K562 (cell line): ENCODE data around the gene PHF3. TPM values are rescaled to one million over a fixed set of nuclear protein-coding genes. Genes with fewer than 3 reads are reported as not detected.

Source experiments
- ATAC-seq: fragments of 200-7000 bp; cut with Tn5 transposase; 3 replicates; pipeline ENCODE4 v1.9.1; 2020; ENCODE audit warnings: moderate library complexity
- BruUV-seq: library from RNA; stranded (reverse); fragments of 400-500 nt; replicated peaks from 2 replicates; lab custom pipeline; 2021; lab: Mats Ljungman, UMichigan
- CTCF ChIA-PET: fragments of 300-600 bp; formaldehyde crosslinking; extraction: SDS; loops from one replicate; lab custom pipeline; 2021; ENCODE audit warnings: low intra/inter-chr PET ratio; lab: Yijun Ruan, JAX
- POLR2A ChIA-PET: fragments of 300-600, 350-650 bp; sonication (Branson Sonifier 250); formaldehyde crosslinking; extraction: SDS; loops from one replicate; lab custom pipeline; 2021; ENCODE audit warnings: antibody characterized with exemption, inconsistent platforms; lab: Yijun Ruan, JAX
- DNase-seq, 4 experiments: peaks; one replicate each; pipeline versions ENCODE4 v3.0.0 to v3.0.0-alpha.2; 2011 to 2018; ENCODE audit warnings: low spot score in 3 of 4, mixed read lengths in 3 of 4; ENCODE audit errors: extremely low read depth in 1 of 4
- FAIRE-seq: peaks from 2 replicates; lab custom pipeline; 2011; peaks lifted over from hg19 to GRCh38; lab: Jason Lieb, UNC
- H2AFZ ChIP-seq: 2 replicates; pipeline ENCODE4 v1.6.0; 2011; ENCODE audit warnings: low read depth, low read length, control low read depth, inconsistent platforms
- H3K27ac ChIP-seq: fragments of 200-600 bp; 3 replicates; pipeline ENCODE4 v1.8.0; 2011; ENCODE audit warnings: low read depth, mild to moderate bottlenecking, control low read depth, inconsistent platforms, low read length, moderate library complexity, mixed read lengths; ENCODE audit errors: extremely low read depth
- H3K27me3 ChIP-seq, 2 experiments: fragments of 300-600 bp in 1 of 2; 2 replicates in 1 of 2; 3 replicates in 1 of 2; pipeline versions ENCODE4 v1.6.0 to v1.8.0; 2011; ENCODE audit warnings: inconsistent platforms in 2 of 2, low read length in 2 of 2, mild to moderate bottlenecking in 1 of 2, mixed read lengths in 1 of 2, moderate library complexity in 1 of 2; ENCODE audit not compliant: control insufficient read depth in 2 of 2, insufficient read depth in 2 of 2
- H3K36me3 ChIP-seq: fragments of 300-600 bp; 3 replicates; pipeline ENCODE4 v1.8.0; 2011; ENCODE audit warnings: mild to moderate bottlenecking, low read length, inconsistent platforms; ENCODE audit not compliant: control insufficient read depth, insufficient read depth
- H3K4me1 ChIP-seq, 2 experiments: fragments of 200-600 bp in 1 of 2; replicated peaks in 1 of 2; 2 replicates in 1 of 2; 3 replicates in 1 of 2; pipeline versions ENCODE4 v1.5.1 to v1.8.0; 2011; ENCODE audit warnings: inconsistent platforms in 2 of 2, low read length in 2 of 2, mild to moderate bottlenecking in 1 of 2, mixed read lengths in 1 of 2, moderate library complexity in 1 of 2; ENCODE audit not compliant: control insufficient read depth in 2 of 2, insufficient read depth in 2 of 2
- H3K4me2 ChIP-seq: 2 replicates; pipeline ENCODE4 v1.6.1; 2011; ENCODE audit warnings: low read length, control low read depth, inconsistent platforms, mixed read lengths; ENCODE audit not compliant: insufficient read depth
- H3K4me3 ChIP-seq: fragments of 200-600 bp; sonication (generic), shearing (Covaris generic); 2 replicates; pipeline ENCODE4 v1.5.1; 2016; ENCODE audit warnings: control low read depth, inconsistent platforms
- H3K79me2 ChIP-seq: fragments of 200-600 bp; 3 replicates; pipeline ENCODE4 v1.8.0; 2011; ENCODE audit warnings: low read length, inconsistent platforms; ENCODE audit not compliant: control insufficient read depth, insufficient read depth
- H3K9ac ChIP-seq, 2 experiments: 2 replicates each; pipeline versions ENCODE4 v1.6.0 to v1.6.1; 2011; ENCODE audit warnings: low read depth in 2 of 2, low read length in 2 of 2, control low read depth in 1 of 2, inconsistent platforms in 1 of 2, mild to moderate bottlenecking in 1 of 2, mixed read lengths in 1 of 2; ENCODE audit not compliant: insufficient read depth in 1 of 2
- H3K9me1 ChIP-seq: one replicate; pipeline ENCODE4 v1.6.0; 2011; ENCODE audit warnings: inconsistent platforms, mild to moderate bottlenecking, low read length, moderate library complexity; ENCODE audit not compliant: control insufficient read depth, insufficient read depth
- H3K9me3 ChIP-seq: replicated peaks from 2 replicates; pipeline ENCODE4 v1.5.1; 2011; ENCODE audit warnings: low read depth, low read length, inconsistent platforms; ENCODE audit not compliant: control insufficient read depth, insufficient read depth
- H4K20me1 ChIP-seq: replicated peaks from 2 replicates; pipeline ENCODE4 v1.6.1; 2011; ENCODE audit warnings: low read length, inconsistent platforms, mixed read lengths; ENCODE audit not compliant: control insufficient read depth, insufficient read depth
- CREB1 ChIP-seq, 2 experiments: sonication (generic) in 1 of 2; formaldehyde crosslinking in 1 of 2; IDR thresholded peaks; 2 replicates each; pipeline versions ENCODE4 v1.6.1 to v1.8.0; 2012 to 2022; ENCODE audit warnings: inconsistent platforms in 1 of 2, mild to moderate bottlenecking in 1 of 2, missing genetic modification reagents in 1 of 2, moderate library complexity in 1 of 2
- EHMT2 ChIP-seq: fragments of 450-650 bp; IDR thresholded peaks from 2 replicates; pipeline ENCODE4 v1.6.1; 2018; ENCODE audit warnings: antibody characterized with exemption
- ESRRA ChIP-seq: fragments of 450-650 bp; IDR thresholded peaks from 2 replicates; pipeline ENCODE4 v1.6.1; 2014; ENCODE audit warnings: low read depth, mild to moderate bottlenecking, moderate library complexity, borderline replicate concordance
- FOXK1 ChIP-seq: sonication (generic); formaldehyde crosslinking; IDR thresholded peaks from 2 replicates; pipeline ENCODE4 v1.8.0; 2022; ENCODE audit warnings: missing genetic modification reagents, mild to moderate bottlenecking, borderline replicate concordance
- HOXB6 ChIP-seq: fragments of 250-450 bp; sonication (Bioruptor Pico); IDR thresholded peaks from 2 replicates; pipeline ENCODE4 v1.5.1; 2022; ENCODE audit warnings: mild to moderate bottlenecking, borderline replicate concordance
- MAFG ChIP-seq: fragments of 450-650 bp; conservative IDR thresholded peaks from 2 replicates; pipeline ENCODE4 v1.6.1; 2016; ENCODE audit warnings: missing genetic modification characterization, missing compliant biosample characterization
- RBBP5 ChIP-seq: fragments of 200-600 bp; sonication (generic); IDR thresholded peaks from 2 replicates; pipeline ENCODE4 v1.6.1; 2012; ENCODE audit warnings: borderline replicate concordance, mild to moderate bottlenecking, low read length, control low read depth, inconsistent platforms; ENCODE audit not compliant: insufficient read depth, poor library complexity, severe bottlenecking
- SMARCA4 ChIP-seq: fragments of 450-650 bp; IDR thresholded peaks from 2 replicates; pipeline ENCODE4 v1.6.1; 2016
- ZEB2 ChIP-seq: fragments of 450-650 bp; IDR thresholded peaks from 2 replicates; pipeline ENCODE4 v1.6.1; 2016
- ZNF143 ChIP-seq: sonication (generic); formaldehyde crosslinking; IDR thresholded peaks from 2 replicates; pipeline ENCODE4 v1.9.0; 2022; ENCODE audit warnings: mild to moderate bottlenecking, missing genetic modification reagents
- WGBS: fragments of 100-300 bp; shearing (Covaris generic); methylation state at CpG from one replicate; pipeline ENCODE4 v1.1.6; 2016; ENCODE audit warnings: low coverage, mixed read lengths; ENCODE audit not compliant: insufficient coverage; ENCODE audit errors: missing lambda C conversion rate; 5-methylcytosine and 5-hydroxymethylcytosine counted together
- in situ Hi-C: fragments of 300-500 bp; cut with MboI; formaldehyde crosslinking; loops from 4 replicates; pipeline ENCODE4 v1.15.0; 2018; ENCODE audit warnings: inconsistent platforms, mixed read lengths
- intact Hi-C: fragments of 100-400 bp; cut with micrococcal nuclease; formaldehyde crosslinking; loops from 2 replicates; pipeline ENCODE4 v1.14.2; 2022
- polyA plus RNA-seq, 8 experiments: library from polyadenylated mRNA; depleted of rRNA in 4 of 8; stranded (reverse) in 5 of 8; unstranded in 3 of 8; fragments of >200 nt; fragmentation: Nextera tagmentation in 2 of 8; fragmentation: Illumina TruSeq in 1 of 8; extraction: Ambion mirVana in 2 of 8; extraction: Trizol in 1 of 8; gene quantifications; 2 replicates each; pipeline versions ENCODE4 v1.2.1 to v1.2.3, GENCODE V29; 2011 to 2014; ENCODE audit warnings: inconsistent platforms in 1 of 8, missing spikeins in 1 of 8
- total RNA-seq, 7 experiments: library from RNA; depleted of rRNA in 6 of 7; stranded (reverse); fragments of >200 nt in 6 of 7; fragmentation: Illumina TruSeq in 2 of 7; extraction: Trizol in 2 of 7; gene quantifications; 2 replicates each; pipeline versions ENCODE4 v1.2.1 to v1.2.3, GENCODE V29; 2011 to 2021; ENCODE audit warnings: low replicate concordance in 1 of 7
- TF ChIP-seq, protein P1 (sequence below), 3 experiments: IDR thresholded peaks in 2 of 3; conservative IDR thresholded peaks in 1 of 3; 2 replicates each; pipeline ENCODE4 v1.5.1; 2011 to 2012; ENCODE audit warnings: low read length in 3 of 3, mild to moderate bottlenecking in 3 of 3, control low read depth in 2 of 3, improper control_type of control experiment in 1 of 3, inconsistent platforms in 1 of 3, low read depth in 1 of 3, mixed read lengths in 1 of 3, moderate library complexity in 1 of 3; ENCODE audit not compliant: insufficient read depth in 2 of 3
- TF ChIP-seq, protein P2 (sequence below): fragments of 450-650 bp; formaldehyde crosslinking; IDR thresholded peaks from 2 replicates; pipeline ENCODE4 v1.4.0; 2020; ENCODE audit warnings: mild to moderate bottlenecking, moderate library complexity

The PHF3 gene
- total and polyA plus RNA-seq, 9 of the 15 experiments (the other 6 are each of a cell fraction or from before 2014, with no cell fraction given), result 8.1 to 51.2 (median 30.9) TPM

DNA sequence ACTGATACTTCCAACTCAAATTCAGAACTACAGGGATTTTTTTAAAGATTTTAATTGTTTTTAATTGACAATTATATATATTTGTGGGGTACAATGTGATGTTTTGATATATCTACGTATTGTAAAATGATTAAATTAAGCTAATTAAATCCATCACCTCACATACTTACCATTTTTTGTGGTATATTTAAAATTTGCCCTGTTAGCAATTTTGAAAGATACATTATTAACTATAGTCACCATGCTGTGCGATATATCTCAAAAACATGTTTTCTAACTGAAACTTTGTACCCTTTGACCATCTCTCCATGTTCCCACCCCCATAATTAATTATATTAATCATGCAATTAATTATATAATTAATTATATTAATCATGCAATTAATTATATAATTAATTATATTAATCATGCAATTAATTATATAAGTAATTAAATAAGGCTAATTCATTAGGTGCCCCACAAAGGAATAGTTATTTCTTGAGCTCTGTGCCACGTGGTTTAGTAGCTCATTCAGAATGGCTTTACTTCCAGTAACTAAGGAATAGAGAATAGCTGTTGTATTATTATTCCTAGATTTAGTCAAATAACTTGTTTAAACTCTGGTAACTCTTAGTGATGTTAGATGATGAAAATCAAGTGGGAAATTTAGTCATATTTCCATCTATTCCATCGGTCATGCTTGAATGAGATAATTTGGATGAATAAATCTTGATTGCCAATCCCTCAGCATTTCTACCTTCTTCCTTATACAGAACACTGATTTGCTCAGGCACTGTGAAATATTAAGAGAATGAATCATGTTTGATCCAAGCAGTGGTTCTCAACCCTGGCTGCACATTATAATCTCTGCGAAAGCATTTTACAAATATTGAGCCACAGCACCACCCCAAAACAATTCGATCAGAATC, 38.2 kb upstream of the PHF3 start (continued):
- TF ChIP-seq HOXB6 (CRISPR knock-in tag) (no peak), SMARCA4 (no peak), MAFG (tag) (0 out of 2 replicates have a peak, but pooled peaks have one; percentile 47)

DNA sequence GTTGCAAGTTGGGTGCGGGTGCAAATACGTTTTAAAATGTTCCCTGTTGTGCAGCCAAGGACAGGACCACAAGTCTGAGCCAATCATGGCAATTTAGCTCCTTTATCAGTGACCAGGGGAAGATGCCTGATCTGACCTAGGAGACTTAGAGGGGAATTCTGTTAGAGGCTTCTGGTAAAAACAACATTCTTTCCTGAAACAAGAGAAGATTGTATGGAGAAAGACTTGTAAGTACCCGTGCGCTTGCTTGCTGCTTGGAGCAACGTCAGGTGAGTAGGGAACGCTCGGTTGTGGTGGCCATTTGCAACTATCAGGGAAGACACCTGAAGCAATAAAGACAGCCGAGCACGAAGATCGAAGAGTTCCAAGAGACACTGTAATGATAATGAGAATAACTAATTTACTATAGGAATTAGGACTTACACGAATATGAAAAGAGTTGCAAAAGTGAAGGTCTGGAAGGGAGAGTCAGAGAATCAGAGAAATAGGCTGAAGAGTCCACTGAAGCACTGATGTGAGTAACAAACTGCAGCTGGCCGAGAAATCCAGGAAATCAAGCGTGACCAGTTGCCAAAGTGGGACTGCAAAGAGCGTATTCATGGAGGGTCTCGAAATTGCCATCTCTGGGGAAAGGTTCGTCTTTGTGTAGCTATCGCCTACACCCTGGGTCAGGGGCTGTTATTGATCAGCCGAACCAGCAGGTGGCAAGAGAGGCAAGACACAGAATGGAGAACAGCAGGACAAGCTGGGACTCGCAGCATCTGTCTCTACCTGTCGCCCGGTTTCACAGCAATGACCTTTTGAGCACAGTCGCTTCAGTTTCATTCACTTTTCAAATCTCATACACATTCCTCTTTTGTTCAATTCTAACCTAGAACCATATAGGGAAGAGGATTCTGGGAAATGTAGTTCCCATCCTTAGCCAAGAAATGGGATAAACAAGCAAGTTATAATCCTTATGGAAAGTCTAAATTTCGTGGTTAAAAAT, 37.3 kb upstream of the PHF3 start:
- Histone ChIP-seq H3K36me3 (no peaks in the 10 kb centered on the region), H2AFZ (peak overlapping the region; percentile 99), H3K4me3 (peak overlapping the region; percentile 43), H3K9me3 (no peaks in the 10 kb centered on the region), H3K27me3 (no peaks in the 10 kb centered on the region), H4K20me1 (no peaks in the 10 kb centered on the region), H3K4me2 (peak overlapping the region; percentile 97), H3K79me2 (no peaks in the 10 kb centered on the region), H3K27ac (no peak overlapping the region; the same call in 2 of the 3 replicates), H3K9ac (peak overlapping the region; percentile 54 to 68; a peak in 3 of 4 replicates), H3K4me1 (peaks cover 0 to 4% of the 10 kb centered on the region in 2 experiments; a peak in 3 of 5 replicates), H3K9me1 (no peaks in the 10 kb centered on the region)
- no TSS peak for BruUV-seq
- ChIA-PET CTCF (interaction anchor here (1.3 to 2.8 kb wide), 2 partner anchors 164 to 166 kb away, joined by 3 to 13 read pairs; no protein-coding TSS in a partner anchor), POLR2A (interaction anchor here (0.6 to 2.8 kb wide), 6 partner anchors 8 to 186 kb away, joined by 3 to 14 read pairs (median 4); no protein-coding TSS in a partner anchor)
- WGBS, result 4% methylated on average over 23 of the region's 23 CpGs
- FAIRE-seq (peak; percentile 87), DNase-seq (peak; percentile 65 to 85 (median 74)), ATAC-seq (peak; percentile 97)
- intact Hi-C loops, result loop anchor here (1.0 to 10.0 kb wide), 3 partner anchors 39 to 166 kb away; partner anchors contain the start of gene PHF3
- in situ Hi-C loops, result loop anchor here (5.0 kb wide), 1 partner anchor 164 kb away; no protein-coding TSS in a partner anchor
- TF ChIP-seq ESRRA (peak; percentile 32; the same call in 1 of the 2 replicates), ZEB2 (peak; percentile 37; the same call in 1 of the 2 replicates), RBBP5 (no peak), ZNF143 (CRISPR knock-in tag) (peak; percentile 79), CREB1 (IDR thresholded peaks at IDR 0.05) (no peak), CREB1 (CRISPR knock-in tag; IDR thresholded peaks at IDR 0.05) (no peak), EHMT2 (peak; percentile 42; the same call in 1 of the 2 replicates), FOXK1 (CRISPR knock-in tag) (0 out of 2 replicates have a peak, but pooled peaks have one; percentile 59)
- TF ChIP-seq, protein P1, sequence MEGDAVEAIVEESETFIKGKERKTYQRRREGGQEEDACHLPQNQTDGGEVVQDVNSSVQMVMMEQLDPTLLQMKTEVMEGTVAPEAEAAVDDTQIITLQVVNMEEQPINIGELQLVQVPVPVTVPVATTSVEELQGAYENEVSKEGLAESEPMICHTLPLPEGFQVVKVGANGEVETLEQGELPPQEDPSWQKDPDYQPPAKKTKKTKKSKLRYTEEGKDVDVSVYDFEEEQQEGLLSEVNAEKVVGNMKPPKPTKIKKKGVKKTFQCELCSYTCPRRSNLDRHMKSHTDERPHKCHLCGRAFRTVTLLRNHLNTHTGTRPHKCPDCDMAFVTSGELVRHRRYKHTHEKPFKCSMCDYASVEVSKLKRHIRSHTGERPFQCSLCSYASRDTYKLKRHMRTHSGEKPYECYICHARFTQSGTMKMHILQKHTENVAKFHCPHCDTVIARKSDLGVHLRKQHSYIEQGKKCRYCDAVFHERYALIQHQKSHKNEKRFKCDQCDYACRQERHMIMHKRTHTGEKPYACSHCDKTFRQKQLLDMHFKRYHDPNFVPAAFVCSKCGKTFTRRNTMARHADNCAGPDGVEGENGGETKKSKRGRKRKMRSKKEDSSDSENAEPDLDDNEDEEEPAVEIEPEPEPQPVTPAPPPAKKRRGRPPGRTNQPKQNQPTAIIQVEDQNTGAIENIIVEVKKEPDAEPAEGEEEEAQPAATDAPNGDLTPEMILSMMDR (IDR thresholded peaks at IDR 0.05 in 2 of 3, conservative IDR thresholded peaks at IDR 0.05 in 1 of 3; ENCODE audit: insufficient read depth in 2 of 3, low read depth in 1 of 3, low read length in 3 of 3), result peak; percentile 79 to 93 (median 89)
- TF ChIP-seq, protein P2, sequence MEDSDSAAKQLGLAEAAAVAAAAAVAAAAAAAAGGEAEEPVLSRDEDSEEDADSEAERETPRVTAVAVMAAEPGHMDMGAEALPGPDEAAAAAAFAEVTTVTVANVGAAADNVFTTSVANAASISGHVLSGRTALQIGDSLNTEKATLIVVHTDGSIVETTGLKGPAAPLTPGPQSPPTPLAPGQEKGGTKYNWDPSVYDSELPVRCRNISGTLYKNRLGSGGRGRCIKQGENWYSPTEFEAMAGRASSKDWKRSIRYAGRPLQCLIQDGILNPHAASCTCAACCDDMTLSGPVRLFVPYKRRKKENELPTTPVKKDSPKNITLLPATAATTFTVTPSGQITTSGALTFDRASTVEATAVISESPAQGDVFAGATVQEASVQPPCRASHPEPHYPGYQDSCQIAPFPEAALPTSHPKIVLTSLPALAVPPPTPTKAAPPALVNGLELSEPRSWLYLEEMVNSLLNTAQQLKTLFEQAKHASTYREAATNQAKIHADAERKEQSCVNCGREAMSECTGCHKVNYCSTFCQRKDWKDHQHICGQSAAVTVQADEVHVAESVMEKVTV (CRISPR knock-in tag), result peak; percentile 48; the same call in 1 of the 2 replicates
